GM21786 (cell line): ENCODE data around the gene ABCA6.
"Not testable (repeated sequence)": the region's sequence is repeated elsewhere in the genome, so short reads cannot be mapped to it uniquely, and the experiment has no call there.

ENCODE experiments used
- ATAC-seq: cut with Tn5 transposase; IDR thresholded peaks from one replicate; pipeline ENCODE4 v1.9.1; 2021; ENCODE audit not compliant: unreplicated experiment

ABCA6 gene

GRCh38 chr17:69141431-69142174, at the start of gene ABCA6:
Gene ABCA6, minus strand, starts transcription at chr17:69141895. Its CDS starts 1,192 bp downstream, at chr17:69140703.
- no peak for ATAC-seq

- no peak for ATAC-seq
Observed at GRCh38 chr17:69188796-69189195, 47.1 kb upstream of the ABCA6 start.

GRCh38 chr17:69188064-69188463, 46.4 kb upstream of the ABCA6 start:
- no peak for ATAC-seq

GRCh38 chr17:69187294-69187693, 45.6 kb upstream of the ABCA6 start:
- ATAC-seq: no peak

GRCh38 chr17:69179227-69179952, 37.7 kb upstream of the ABCA6 start:
- ATAC-seq: peak; percentile 43

GRCh38 chr17:69176457-69176795, 34.7 kb upstream of the ABCA6 start:
- ATAC-seq: no peak

- no peak for ATAC-seq
Observed at GRCh38 chr17:69175625-69176456, 34.1 kb upstream of the ABCA6 start.

GRCh38 chr17:69175262-69175624, 33.5 kb upstream of the ABCA6 start:
- no peak for ATAC-seq

GRCh38 chr17:69173118-69173517, 31.4 kb upstream of the ABCA6 start:
- ATAC-seq: no peak

- ATAC-seq: no peak
Observed at GRCh38 chr17:69170377-69170776, 28.7 kb upstream of the ABCA6 start.

GRCh38 chr17:69168642-69169041, 26.9 kb upstream of the ABCA6 start:
- not testable (repeated sequence) for ATAC-seq

GRCh38 chr17:69166957-69167356, 25.3 kb upstream of the ABCA6 start:
- no peak for ATAC-seq

GRCh38 chr17:69164206-69164605, 22.5 kb upstream of the ABCA6 start:
- no peak for ATAC-seq

GRCh38 chr17:69159418-69159817, 17.7 kb upstream of the ABCA6 start:
- ATAC-seq: no peak

GRCh38 chr17:69154267-69154666, 12.6 kb upstream of the ABCA6 start:
- no peak for ATAC-seq

- no peak for ATAC-seq
Observed at GRCh38 chr17:69150333-69150732, 8.6 kb upstream of the ABCA6 start.

- ATAC-seq: no peak
Observed at GRCh38 chr17:69147460-69147859, 5.8 kb upstream of the ABCA6 start.

- no peak for ATAC-seq
Observed at GRCh38 chr17:69144331-69145255, 2.9 kb upstream of the ABCA6 start.

- ATAC-seq: no peak
Observed at GRCh38 chr17:69143683-69144231, 2.1 kb upstream of the ABCA6 start.

- no peak for ATAC-seq
Observed at GRCh38 chr17:69143151-69143550, 1.5 kb upstream of the ABCA6 start.
